Ovary (tissue), 9 donors: ENCODE data around the gene AJUBA. TPM values are rescaled to one million over a fixed set of nuclear protein-coding genes. Genes with fewer than 3 reads are reported as not detected.
A peak's percentile ranks its signal among the peaks of the same experiment; 100 is the strongest.

Experiments used
- DNase-seq, 5 donors: peaks; one replicate each; pipeline ENCODE4 v3.0.0-alpha.2; 2019 to 2020
- H3K27ac ChIP-seq, 2 donors: fragments of 200-600 bp; one replicate each; pipeline versions ENCODE4 v1.5.1 to v1.8.0; 2019 to 2022
- H3K27me3 ChIP-seq: fragments of 200-600 bp; one replicate; pipeline ENCODE4 v1.8.0; 2022
- H3K36me3 ChIP-seq: fragments of 200-600 bp; sonication (generic); one replicate; pipeline ENCODE4 v1.5.1; 2019
- H3K4me1 ChIP-seq: one replicate; pipeline ENCODE4 v1.8.1; 2013; ENCODE audit warnings: mild to moderate bottlenecking, moderate library complexity; ENCODE audit not compliant: insufficient read depth
- H3K4me3 ChIP-seq: fragments of 200-600 bp; sonication (generic); one replicate; pipeline ENCODE4 v1.5.1; 2017
- H3K9me3 ChIP-seq, 2 donors: fragments of 200-600 bp in 1 of 2; sonication (generic) in 1 of 2; one replicate each; pipeline versions ENCODE4 v1.5.1 to v1.8.1; 2013 to 2019; ENCODE audit warnings: mild to moderate bottlenecking in 1 of 2, moderate library complexity in 1 of 2
- EP300 ChIP-seq: sonication (generic); formaldehyde crosslinking; IDR thresholded peaks from one replicate; pipeline ENCODE4 v1.6.1; 2017; ENCODE audit warnings: antibody characterized with exemption
- POLR2A ChIP-seq: fragments of 450-650 bp; IDR thresholded peaks from one replicate; pipeline ENCODE4 v1.6.1; 2017; ENCODE audit warnings: antibody characterized with exemption, mild to moderate bottlenecking, moderate library complexity
- WGBS, 3 donors: extraction: QIAGEN DNeasy Blood & Tissue Kit in 1 of 3; methylation state at CpG; one replicate each; pipeline versions ENCODE4 v1.1.5 to v1.1.7; 2013 to 2017; 5-methylcytosine and 5-hydroxymethylcytosine counted together
- intact Hi-C, 4 donors: fragments of 100-400 bp; cut with DNase I; formaldehyde crosslinking; loops; one replicate each; pipeline versions ENCODE4 v1.11.0 to v1.15.1; 2022 to 2023
- polyA plus RNA-seq, 2 donors: library from polyadenylated mRNA; stranded (reverse); fragments of 200-250 nt in 1 of 2; fragments of 350-450 nt in 1 of 2; fragmentation: Illumina TruSeq in 1 of 2; extraction: RNeasy Lipid Tissue Mini Kit (QIAGEN cat#74804) in 1 of 2; gene quantifications; one replicate each; pipeline ENCODE4 v1.2.3, GENCODE V29; 2013 to 2014
- total RNA-seq, 7 donors: library from RNA; depleted of rRNA in 2 of 7; stranded (reverse); fragments of >200 nt in 2 of 7; fragmentation: NEBNext Ultra II Directional in 3 of 7; extraction: Animal tissue kit (Norgen Biotek cat#: 25700) in 3 of 7; gene quantifications; one replicate each; pipeline versions ENCODE4 v1.1.0 to v1.2.4, GENCODE V29; 2016 to 2023
- TF ChIP-seq, protein P1 (sequence below), 3 donors: fragments of 450-650 bp in 2 of 3; fragments of 200-600 bp in 1 of 3; IDR thresholded peaks; one replicate each; pipeline versions ENCODE4 v1.5.1 to v1.8.0; 2016 to 2022; ENCODE audit warnings: antibody characterized with exemption in 3 of 3, mild to moderate bottlenecking in 1 of 3
- donor health status: DM: no; HTN: no; CAD: no; lungs with moderate emphysema.
- donor health status: DM: no; HTN: no; CAD: no.
- donor health status: Bipolar disorder and iron deficiency.
- donor health status: DM: yes; HTN: yes; CAD: no.
- donor health status: DM: no; HTN: no; CAD: no.
- donor health status: DM: yes; HTN: yes; CAD: no.

The AJUBA gene
- total and polyA plus RNA-seq, 9 donors = 11.2 to 34.5 (median 19.1) TPM

DNA sequence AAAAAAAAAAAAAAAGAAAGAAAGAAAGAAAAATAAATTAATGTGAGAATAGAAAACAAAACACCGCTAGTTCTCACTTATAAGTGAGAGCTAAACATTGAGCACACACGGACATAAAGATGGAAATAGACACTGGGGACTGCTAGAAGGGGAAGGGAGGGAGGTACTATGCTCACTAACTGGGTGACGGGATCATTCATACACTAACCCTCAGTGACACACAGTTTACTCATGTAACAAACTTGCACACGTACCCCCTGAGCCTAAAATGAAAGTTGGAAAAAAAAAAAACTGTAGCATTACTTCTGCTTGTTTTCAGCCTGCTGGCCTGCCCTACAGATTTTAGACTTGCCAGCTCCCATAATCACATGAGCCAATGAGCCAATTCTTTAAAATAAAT lies 42.7 kb downstream of the AJUBA start:
- Histone ChIP-seq H3K27ac (no peak overlapping the region), H3K9me3 (no peaks in the 10 kb centered on the region), H3K27me3 (no peaks in the 10 kb centered on the region), H3K36me3 (no peaks in the 10 kb centered on the region), H3K4me1 (no peaks in the 10 kb centered on the region), H3K4me3 (no peak overlapping the region)
- TF ChIP-seq EP300 (no peak), POLR2A (no peak)
- TF ChIP-seq, protein P1, sequence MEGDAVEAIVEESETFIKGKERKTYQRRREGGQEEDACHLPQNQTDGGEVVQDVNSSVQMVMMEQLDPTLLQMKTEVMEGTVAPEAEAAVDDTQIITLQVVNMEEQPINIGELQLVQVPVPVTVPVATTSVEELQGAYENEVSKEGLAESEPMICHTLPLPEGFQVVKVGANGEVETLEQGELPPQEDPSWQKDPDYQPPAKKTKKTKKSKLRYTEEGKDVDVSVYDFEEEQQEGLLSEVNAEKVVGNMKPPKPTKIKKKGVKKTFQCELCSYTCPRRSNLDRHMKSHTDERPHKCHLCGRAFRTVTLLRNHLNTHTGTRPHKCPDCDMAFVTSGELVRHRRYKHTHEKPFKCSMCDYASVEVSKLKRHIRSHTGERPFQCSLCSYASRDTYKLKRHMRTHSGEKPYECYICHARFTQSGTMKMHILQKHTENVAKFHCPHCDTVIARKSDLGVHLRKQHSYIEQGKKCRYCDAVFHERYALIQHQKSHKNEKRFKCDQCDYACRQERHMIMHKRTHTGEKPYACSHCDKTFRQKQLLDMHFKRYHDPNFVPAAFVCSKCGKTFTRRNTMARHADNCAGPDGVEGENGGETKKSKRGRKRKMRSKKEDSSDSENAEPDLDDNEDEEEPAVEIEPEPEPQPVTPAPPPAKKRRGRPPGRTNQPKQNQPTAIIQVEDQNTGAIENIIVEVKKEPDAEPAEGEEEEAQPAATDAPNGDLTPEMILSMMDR (IDR thresholded peaks at IDR 0.05) = no peak
- no peak for DNase-seq
- 87 to 92% (median 89%) methylated on average over 4 of the region's 4 CpGs for WGBS, 3 donors
- intact Hi-C loops = no loop called here

DNA sequence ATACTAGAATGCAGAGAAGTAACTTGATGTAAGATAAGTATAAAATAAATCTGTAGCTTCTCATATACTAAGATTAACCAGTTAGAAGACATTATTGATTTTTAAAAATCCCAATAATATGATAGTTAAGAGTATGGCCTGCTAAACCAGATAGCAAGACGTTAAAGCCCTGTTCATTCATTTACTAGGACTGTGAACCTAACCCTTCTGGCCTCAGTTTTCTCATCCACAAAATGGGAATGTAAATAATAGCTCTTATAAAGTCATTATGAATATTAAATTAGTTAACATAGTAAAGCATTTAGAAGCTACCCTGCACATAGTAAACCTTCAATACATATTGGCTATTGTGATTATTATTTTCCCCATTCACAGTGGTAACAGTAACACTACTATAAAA lies 47.2 kb downstream of the AJUBA start:
- H3K36me3 ChIP-seq = no peaks in the 10 kb centered on the region
- WGBS, 3 donors = 82 to 86% (median 83%) methylated on average over 1 of the region's 1 CpG
- no peak for DNase-seq
- TF ChIP-seq EP300 (no peak), POLR2A (no peak)
- TF ChIP-seq, protein P1 (IDR thresholded peaks at IDR 0.05) = no peak
- peaks cover 3% of the 10 kb centered on the region for H3K4me1 ChIP-seq
- no peak overlapping the region for H3K4me3 ChIP-seq
- no peak overlapping the region for H3K27ac ChIP-seq
- no peaks in the 10 kb centered on the region for H3K27me3 ChIP-seq
- H3K9me3 ChIP-seq = no peaks in the 10 kb centered on the region
- intact Hi-C loops = no loop called here

DNA sequence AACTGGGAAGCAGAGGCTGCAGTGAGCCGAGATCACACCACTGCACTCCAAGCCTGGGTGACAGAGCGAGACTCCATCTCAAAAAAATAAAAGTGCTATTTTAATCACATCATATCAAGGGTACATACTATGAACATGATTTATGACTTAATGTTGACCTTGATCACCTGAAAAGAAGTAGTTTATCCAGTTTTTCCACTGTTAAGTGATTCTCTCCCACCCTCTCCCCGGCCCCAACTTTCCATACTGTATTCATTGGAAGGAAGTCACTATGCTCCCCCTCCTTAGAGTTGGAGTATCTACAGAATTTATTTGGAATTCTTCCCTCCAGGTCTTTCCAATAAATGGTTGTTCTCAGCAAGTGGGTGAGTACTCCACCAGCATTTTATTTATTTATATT lies 50.2 kb downstream of the AJUBA start:
- no peaks in the 10 kb centered on the region for H3K9me3 ChIP-seq
- 90 to 95% (median 90%) methylated on average over 3 of the region's 3 CpGs for WGBS, 3 donors
- TF ChIP-seq, protein P1 (IDR thresholded peaks at IDR 0.05) = no peak
- TF ChIP-seq POLR2A = no peak
- H3K4me3 ChIP-seq = no peak overlapping the region
- H3K4me1 ChIP-seq = peaks cover 3% of the 10 kb centered on the region
- H3K27me3 ChIP-seq = no peaks in the 10 kb centered on the region
- intact Hi-C loops = loop anchor here in 1 of 4 donors (5.0 kb wide), 1 partner anchor 50 kb away; the partner anchor contains the start of gene AJUBA
- no peak for DNase-seq
- H3K36me3 ChIP-seq = no peaks in the 10 kb centered on the region
- no peak overlapping the region for H3K27ac ChIP-seq

DNA sequence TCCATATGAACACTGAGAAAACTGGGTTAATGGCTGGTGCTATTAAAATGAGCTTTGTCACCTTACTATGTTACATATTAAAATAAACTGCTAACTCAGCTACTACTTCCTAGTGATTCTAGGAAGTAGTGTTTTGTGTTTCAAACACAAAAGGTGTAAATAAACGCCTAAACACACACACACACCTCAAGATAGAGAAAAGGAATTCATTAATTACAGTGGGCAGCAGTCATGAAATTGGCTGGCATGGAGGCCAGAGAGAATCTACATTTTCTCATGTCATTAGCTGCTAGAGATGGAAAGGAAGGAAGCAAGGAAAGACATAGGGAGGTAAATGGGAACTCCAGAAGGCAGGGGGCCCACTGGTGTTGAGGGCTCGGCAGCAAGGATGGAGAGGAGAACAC lies 52.4 kb downstream of the AJUBA start:
- no peaks in the 10 kb centered on the region for H3K36me3 ChIP-seq
- H3K27ac ChIP-seq = peak overlapping the region; percentile 77 to 92
- 0 to 2% (median 2%) methylated on average over 2 of the region's 2 CpGs for WGBS, 3 donors
- H3K27me3 ChIP-seq = no peaks in the 10 kb centered on the region
- intact Hi-C loops = loop anchor here in 3 of 4 donors (2.0 to 5.0 kb wide), 3 partner anchors 52 to 57 kb away; partner anchors contain the start of gene AJUBA (in 2 of the 3)
- TF ChIP-seq EP300 = no peak
- no peak for TF ChIP-seq POLR2A
- TF ChIP-seq, protein P1 (IDR thresholded peaks at IDR 0.05) = no peak
- H3K9me3 ChIP-seq = no peaks in the 10 kb centered on the region
- H3K4me3 ChIP-seq = peak overlapping the region; percentile 37
- H3K4me1 ChIP-seq = peaks cover 3% of the 10 kb centered on the region
- DNase-seq = no peak
